A549 (cell line): ENCODE results near the gene C1QTNF2. TPM values are rescaled to one million over a fixed set of nuclear protein-coding genes. Genes with fewer than 3 reads are reported as not detected.

Experiments used
- ATAC-seq, 2 experiments: fragments of 200-7000 bp in 1 of 2; fragments of >200 bp in 1 of 2; cut with Nextera tagmentation in 1 of 2; cut with Tn5 transposase in 1 of 2; 3 replicates each; pipeline versions ENCODE4 v1.8.0 to v1.9.1; 2018 to 2020; ENCODE audit warnings: mild to moderate bottlenecking in 1 of 2, moderate library complexity in 1 of 2
- CTCF ChIA-PET: fragments of 300-600 bp; sonication (Branson Sonifier 250); formaldehyde crosslinking; extraction: SDS; loops from one replicate; lab custom pipeline; 2021; ENCODE audit warnings: antibody characterized with exemption, inconsistent platforms; lab: Yijun Ruan, JAX
- POLR2A ChIA-PET: fragments of 350-600 bp; formaldehyde crosslinking; extraction: SDS; loops from one replicate; lab custom pipeline; 2021; ENCODE audit warnings: antibody characterized with exemption, inconsistent platforms; lab: Yijun Ruan, JAX
- DNase-seq, 2 experiments: peaks; one replicate each; pipeline versions ENCODE4 v3.0.0 to v3.0.0-alpha.2; 2011 to 2016; ENCODE audit warnings: low read depth in 1 of 2, low spot score in 1 of 2
- FAIRE-seq: peaks from 2 replicates; lab custom pipeline; 2011; peaks lifted over from hg19 to GRCh38; lab: Jason Lieb, UNC
- H3K27ac ChIP-seq, 2 experiments: fragments of >200 bp; sonication (Bioruptor Twin); formaldehyde crosslinking; 3 replicates each; pipeline ENCODE4 v1.5.1; 2016 to 2017
- H3K4me1 ChIP-seq: fragments of >200 bp; sonication (Bioruptor Twin); formaldehyde crosslinking; 3 replicates; pipeline ENCODE4 v1.6.1; 2016
- H3K4me2 ChIP-seq: fragments of >200 bp; sonication (Bioruptor Twin); formaldehyde crosslinking; 3 replicates; pipeline ENCODE4 v1.6.1; 2016
- H3K4me3 ChIP-seq: fragments of >200 bp; sonication (Bioruptor Twin); formaldehyde crosslinking; 3 replicates; pipeline ENCODE4 v1.5.1; 2016
- H3K9me3 ChIP-seq: fragments of >200 bp; sonication (Bioruptor Twin); formaldehyde crosslinking; 3 replicates; pipeline ENCODE4 v1.6.1; 2016
- BHLHE40 ChIP-seq: IDR thresholded peaks from 2 replicates; pipeline ENCODE4 v1.6.1; 2012; ENCODE audit warnings: low read depth, low read length, inconsistent platforms
- CBX8 ChIP-seq: fragments of 200-600 bp; sonication (generic); IDR thresholded peaks from 2 replicates; pipeline ENCODE4 v1.6.1; 2016
- CEBPB ChIP-seq, 2 experiments: fragments of >200 bp in 1 of 2; sonication (Bioruptor Twin) in 1 of 2; formaldehyde crosslinking in 1 of 2; IDR thresholded peaks; 2 replicates each; pipeline ENCODE4 v1.6.1; 2012 to 2016
- ESRRA ChIP-seq: fragments of 150-350 bp; IDR thresholded peaks from 2 replicates; pipeline ENCODE4 v1.6.1; 2014; ENCODE audit warnings: mild to moderate bottlenecking, low read length, borderline replicate concordance
- FOSL2 ChIP-seq, 2 experiments: fragments of 450-650 bp in 1 of 2; fragments of >200 bp in 1 of 2; sonication (Bioruptor Twin) in 1 of 2; formaldehyde crosslinking; IDR thresholded peaks; 2 replicates each; pipeline versions ENCODE4 v1.5.0 to v1.6.1; 2016 to 2020; ENCODE audit warnings: mild to moderate bottlenecking in 1 of 2, moderate library complexity in 1 of 2
- HDAC2 ChIP-seq: fragments of 200-600 bp; sonication (generic); IDR thresholded peaks from 2 replicates; pipeline ENCODE4 v1.6.1; 2016
- HEYL ChIP-seq: fragments of 250-450 bp; sonication (Bioruptor Pico); IDR thresholded peaks from 2 replicates; pipeline ENCODE4 v1.8.0; 2021; ENCODE audit warnings: mild to moderate bottlenecking, moderate library complexity
- HOXA7 ChIP-seq: fragments of 250-450 bp; sonication (Bioruptor Pico); IDR thresholded peaks from 2 replicates; pipeline ENCODE4 v1.5.0; 2020; ENCODE audit warnings: mild to moderate bottlenecking, moderate library complexity
- KDM5A ChIP-seq: fragments of 200-600 bp; sonication (generic); IDR thresholded peaks from 2 replicates; pipeline ENCODE4 v1.6.1; 2016; ENCODE audit warnings: antibody characterized with exemption, mild to moderate bottlenecking
- NFE2L2 ChIP-seq: fragments of 150-350 bp; conservative IDR thresholded peaks from 2 replicates; pipeline ENCODE4 v1.6.1; 2014; ENCODE audit warnings: low read length
- NPAS2 ChIP-seq: fragments of 250-450 bp; sonication (Bioruptor Pico); IDR thresholded peaks from 2 replicates; pipeline ENCODE4 v1.8.0; 2022; ENCODE audit warnings: mild to moderate bottlenecking, moderate library complexity, borderline replicate concordance
- POLR2AphosphoS2 ChIP-seq: conservative IDR thresholded peaks from 2 replicates; pipeline ENCODE4 v1.6.1; 2012; ENCODE audit warnings: low read length, improper control_type of control experiment, inconsistent platforms
- RFX5 ChIP-seq: fragments of 450-650 bp; IDR thresholded peaks from 2 replicates; pipeline ENCODE4 v1.7.1; 2014; ENCODE audit warnings: antibody characterized with exemption, mild to moderate bottlenecking, moderate library complexity
- TFCP2L1 ChIP-seq: fragments of 250-450 bp; sonication (Bioruptor Pico); IDR thresholded peaks from 2 replicates; pipeline ENCODE4 v1.5.0; 2021; ENCODE audit warnings: mild to moderate bottlenecking
- ZFP36 ChIP-seq: fragments of 450-650 bp; IDR thresholded peaks from 2 replicates; pipeline ENCODE4 v1.6.1; 2014; ENCODE audit warnings: borderline replicate concordance; ENCODE audit not compliant: partially characterized antibody
- ZNF302 ChIP-seq: fragments of 250-450 bp; sonication (Bioruptor Pico); IDR thresholded peaks from 2 replicates; pipeline ENCODE4 v1.9.0; 2021; ENCODE audit warnings: inconsistent platforms, mild to moderate bottlenecking, moderate library complexity
- WGBS: methylation state at CpG from one replicate; pipeline ENCODE4 v1.1.6; 2017; ENCODE audit errors: missing lambda C conversion rate; 5-methylcytosine and 5-hydroxymethylcytosine counted together
- polyA plus RNA-seq, 4 experiments: library from polyadenylated mRNA; depleted of rRNA in 3 of 4; stranded (reverse); fragments of >200 nt; fragmentation: RNase III in 1 of 4; extraction: RNeasy Plus Mini Kit Qiagen cat#74134 plus additional on column Dnase treatment in 1 of 4; gene quantifications; 2 replicates in 3 of 4; 3 replicates in 1 of 4; pipeline ENCODE4 v1.2.3, GENCODE V29; 2011 to 2017
- TF ChIP-seq, protein P1 (sequence below): fragments of >200 bp; sonication (Bioruptor Twin); formaldehyde crosslinking; IDR thresholded peaks from 2 replicates; pipeline ENCODE4 v1.6.1; 2016
- TF ChIP-seq, protein P2 (sequence below): IDR thresholded peaks from 2 replicates; pipeline ENCODE4 v1.6.1; 2012
- TF ChIP-seq, protein P3 (sequence below): fragments of >200 bp; sonication (Bioruptor Twin); formaldehyde crosslinking; IDR thresholded peaks from 3 replicates; pipeline ENCODE4 v1.5.1; 2016
- TF ChIP-seq, protein P4 (sequence below): fragments of 250-450 bp; sonication (Bioruptor Pico); IDR thresholded peaks from 2 replicates; pipeline ENCODE4 v1.5.0; 2020; ENCODE audit warnings: low read depth, mild to moderate bottlenecking, moderate library complexity
- TF ChIP-seq, protein P5 (sequence below): fragments of 450-650 bp; IDR thresholded peaks from 2 replicates; pipeline ENCODE4 v1.6.1; 2014; ENCODE audit warnings: antibody characterized with exemption

Gene C1QTNF2
- polyA plus RNA-seq, 2 of the 4 experiments (the other 2 are of a cell fraction), result 0.04 to 0.06 TPM

DNA sequence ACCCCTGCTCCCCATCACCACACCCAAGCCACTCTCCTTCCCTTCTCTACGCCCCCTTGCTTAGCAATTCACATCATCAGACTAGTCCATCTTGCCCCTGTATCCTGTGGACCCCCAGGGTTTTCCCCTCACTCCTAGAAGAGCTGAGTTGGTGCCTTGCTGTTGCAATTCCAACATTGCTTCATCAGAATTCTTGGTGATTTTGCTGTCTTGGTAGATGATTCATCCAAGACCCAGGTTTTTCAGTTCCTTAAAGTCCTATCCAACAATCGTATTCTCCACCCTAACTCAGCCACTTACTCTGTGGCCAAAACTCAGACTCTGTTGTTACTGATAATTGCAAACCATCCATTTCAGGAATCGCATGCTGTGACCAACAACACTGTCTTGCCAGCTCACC lies 36.7 kb downstream of the C1QTNF2 start:
- ATAC-seq, result peak; percentile 62 to 72; a peak in 4 of 6 replicates
- Histone ChIP-seq H3K27ac (peak overlapping the region; percentile 30 to 43; a peak in 4 of 6 replicates), H3K4me1 (peaks cover 10% of the 10 kb centered on the region; the same call in 2 of the 3 replicates), H3K9me3 (no peaks in the 10 kb centered on the region), H3K4me2 (peak overlapping the region; percentile 38), H3K4me3 (no peak overlapping the region)
- POLR2A ChIA-PET, result interaction anchor here (1.5 kb wide), 1 partner anchor 21 kb away, joined by 6 read pairs; the partner anchor contains the start of gene CCNJL
- 52% methylated on average over 3 of the region's 3 CpGs for WGBS
- FAIRE-seq, result no peak
- CTCF ChIA-PET, result interaction anchor here (0.9 to 5.0 kb wide), 5 partner anchors 9 to 312 kb away, joined by 3 to 40 read pairs (median 3); partner anchors contain the start of gene CCNJL
- no peak for TF ChIP-seq KDM5A
- peak; percentile 76 to 87 for TF ChIP-seq CEBPB (IDR thresholded peaks at IDR 0.05)
- no peak for TF ChIP-seq FOSL2 (IDR thresholded peaks at IDR 0.05)
- peak; percentile 52 for TF ChIP-seq FOSL2 (CRISPR knock-in tag; IDR thresholded peaks at IDR 0.05)
- no peak for TF ChIP-seq NPAS2 (CRISPR knock-in tag)
- TF ChIP-seq, protein P1, sequence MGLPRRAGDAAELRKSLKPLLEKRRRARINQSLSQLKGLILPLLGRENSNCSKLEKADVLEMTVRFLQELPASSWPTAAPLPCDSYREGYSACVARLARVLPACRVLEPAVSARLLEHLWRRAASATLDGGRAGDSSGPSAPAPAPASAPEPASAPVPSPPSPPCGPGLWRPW, result peak; percentile 36; the same call in 1 of the 2 replicates
- DNase-seq, result peak in 1 of 2 experiments; percentile 23

DNA sequence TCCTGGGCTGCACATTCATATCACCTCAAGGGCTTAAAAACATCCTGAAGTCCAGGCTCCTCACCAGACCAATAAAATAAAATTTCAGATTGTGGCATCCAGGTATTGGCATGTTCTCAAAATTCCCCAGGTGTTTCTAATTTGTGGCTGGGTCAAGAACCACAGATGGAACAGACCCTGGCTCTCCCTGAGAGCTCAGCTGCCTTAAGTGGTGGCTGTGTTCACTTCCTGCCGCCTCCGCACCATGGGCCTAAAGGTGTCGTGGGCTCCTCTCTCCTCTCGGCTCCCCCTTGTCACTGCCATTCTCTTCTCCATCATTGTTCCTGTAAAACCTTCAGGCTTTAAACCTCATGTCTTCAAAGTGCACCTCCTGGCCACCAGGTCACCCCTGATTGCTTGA lies 40.2 kb downstream of the C1QTNF2 start:
- TF ChIP-seq, protein P2, sequence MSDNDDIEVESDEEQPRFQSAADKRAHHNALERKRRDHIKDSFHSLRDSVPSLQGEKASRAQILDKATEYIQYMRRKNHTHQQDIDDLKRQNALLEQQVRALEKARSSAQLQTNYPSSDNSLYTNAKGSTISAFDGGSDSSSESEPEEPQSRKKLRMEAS, result no peak
- TF ChIP-seq BHLHE40 (no peak), CEBPB (IDR thresholded peaks at IDR 0.05) (no peak), HOXA7 (CRISPR knock-in tag) (no peak), RFX5 (no peak), KDM5A (no peak), HDAC2 (no peak), ESRRA (no peak), ZNF302 (CRISPR knock-in tag) (no peak), HEYL (CRISPR knock-in tag) (no peak), CBX8 (no peak), NFE2L2 (no peak), ZFP36 (no peak), TFCP2L1 (CRISPR knock-in tag) (no peak), POLR2AphosphoS2 (no peak)
- TF ChIP-seq, protein P1, result no peak
- TF ChIP-seq, protein P3, sequence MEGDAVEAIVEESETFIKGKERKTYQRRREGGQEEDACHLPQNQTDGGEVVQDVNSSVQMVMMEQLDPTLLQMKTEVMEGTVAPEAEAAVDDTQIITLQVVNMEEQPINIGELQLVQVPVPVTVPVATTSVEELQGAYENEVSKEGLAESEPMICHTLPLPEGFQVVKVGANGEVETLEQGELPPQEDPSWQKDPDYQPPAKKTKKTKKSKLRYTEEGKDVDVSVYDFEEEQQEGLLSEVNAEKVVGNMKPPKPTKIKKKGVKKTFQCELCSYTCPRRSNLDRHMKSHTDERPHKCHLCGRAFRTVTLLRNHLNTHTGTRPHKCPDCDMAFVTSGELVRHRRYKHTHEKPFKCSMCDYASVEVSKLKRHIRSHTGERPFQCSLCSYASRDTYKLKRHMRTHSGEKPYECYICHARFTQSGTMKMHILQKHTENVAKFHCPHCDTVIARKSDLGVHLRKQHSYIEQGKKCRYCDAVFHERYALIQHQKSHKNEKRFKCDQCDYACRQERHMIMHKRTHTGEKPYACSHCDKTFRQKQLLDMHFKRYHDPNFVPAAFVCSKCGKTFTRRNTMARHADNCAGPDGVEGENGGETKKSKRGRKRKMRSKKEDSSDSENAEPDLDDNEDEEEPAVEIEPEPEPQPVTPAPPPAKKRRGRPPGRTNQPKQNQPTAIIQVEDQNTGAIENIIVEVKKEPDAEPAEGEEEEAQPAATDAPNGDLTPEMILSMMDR, result no peak
- TF ChIP-seq, protein P4, sequence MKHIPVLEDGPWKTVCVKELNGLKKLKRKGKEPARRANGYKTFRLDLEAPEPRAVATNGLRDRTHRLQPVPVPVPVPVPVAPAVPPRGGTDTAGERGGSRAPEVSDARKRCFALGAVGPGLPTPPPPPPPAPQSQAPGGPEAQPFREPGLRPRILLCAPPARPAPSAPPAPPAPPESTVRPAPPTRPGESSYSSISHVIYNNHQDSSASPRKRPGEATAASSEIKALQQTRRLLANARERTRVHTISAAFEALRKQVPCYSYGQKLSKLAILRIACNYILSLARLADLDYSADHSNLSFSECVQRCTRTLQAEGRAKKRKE, result no peak
- TF ChIP-seq, protein P5, sequence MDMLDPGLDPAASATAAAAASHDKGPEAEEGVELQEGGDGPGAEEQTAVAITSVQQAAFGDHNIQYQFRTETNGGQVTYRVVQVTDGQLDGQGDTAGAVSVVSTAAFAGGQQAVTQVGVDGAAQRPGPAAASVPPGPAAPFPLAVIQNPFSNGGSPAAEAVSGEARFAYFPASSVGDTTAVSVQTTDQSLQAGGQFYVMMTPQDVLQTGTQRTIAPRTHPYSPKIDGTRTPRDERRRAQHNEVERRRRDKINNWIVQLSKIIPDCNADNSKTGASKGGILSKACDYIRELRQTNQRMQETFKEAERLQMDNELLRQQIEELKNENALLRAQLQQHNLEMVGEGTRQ, result no peak
- WGBS, result 90% methylated on average over 4 of the region's 4 CpGs
- no peak overlapping the region for H3K27ac ChIP-seq
- H3K9me3 ChIP-seq, result no peaks in the 10 kb centered on the region
- POLR2A ChIA-PET, result no interaction called here
- no peak for DNase-seq
- CTCF ChIA-PET, result interaction anchor here (0.6 to 2.4 kb wide), 3 partner anchors 13 to 93 kb away, joined by 3 to 10 read pairs (median 3); no protein-coding TSS in a partner anchor
- no peak overlapping the region for H3K4me2 ChIP-seq
- H3K4me3 ChIP-seq, result no peak overlapping the region
- peaks cover 15% of the 10 kb centered on the region; the same call in 2 of the 3 replicates for H3K4me1 ChIP-seq
- ATAC-seq, result no peak
- no peak for FAIRE-seq
